NOMO-1 (cell line): Measurements from ENCODE around the gene RNF2.

ENCODE experiments used
- DNase-seq, 2 experiments: peaks; one replicate each; lab custom pipeline; 2025; ENCODE audit not compliant: unreplicated experiment in 2 of 2; lab: John Stamatoyannopoulos, UW

Gene RNF2

GRCh38 chr1:185087746-185088145 lies 42.4 kb downstream of the RNF2 start:
- no peak for DNase-seq

- DNase-seq, result no peak
Observed at GRCh38 chr1:185091480-185091879, 46.1 kb downstream of the RNF2 start.

- no peak for DNase-seq
Observed at GRCh38 chr1:185094761-185095160, 49.4 kb downstream of the RNF2 start.

GRCh38 chr1:185096531-185096930 lies 51.2 kb downstream of the RNF2 start:
- no peak for DNase-seq

- DNase-seq, result no peak
Observed at GRCh38 chr1:185104083-185104482, 58.7 kb downstream of the RNF2 start.

GRCh38 chr1:185105121-185105520 lies 59.8 kb downstream of the RNF2 start:
- DNase-seq, result no peak

- no peak for DNase-seq
Observed at GRCh38 chr1:185108321-185108720, 63.0 kb downstream of the RNF2 start.

- no peak for DNase-seq
Observed at GRCh38 chr1:185110145-185110544, 64.8 kb downstream of the RNF2 start.

GRCh38 chr1:185111873-185112272 lies 66.5 kb downstream of the RNF2 start:
- no peak for DNase-seq

GRCh38 chr1:185112356-185112755 lies 67.0 kb downstream of the RNF2 start:
- no peak for DNase-seq

- no peak for DNase-seq
Observed at GRCh38 chr1:185129708-185130107, 84.3 kb downstream of the RNF2 start.

GRCh38 chr1:185132534-185132933 lies 87.2 kb downstream of the RNF2 start:
- no peak for DNase-seq

GRCh38 chr1:185137896-185138545 lies 92.7 kb downstream of the RNF2 start:
- no peak for DNase-seq

- DNase-seq, result no peak
Observed at GRCh38 chr1:185139246-185139645, 93.9 kb downstream of the RNF2 start.

GRCh38 chr1:185144233-185144632 lies 98.9 kb downstream of the RNF2 start:
- no peak for DNase-seq

GRCh38 chr1:185151215-185151614 lies 105.9 kb downstream of the RNF2 start:
- no peak for DNase-seq
